Endothelial cell of umbilical vein (primary cell): Measurements from ENCODE around the gene PUS1. TPM values are rescaled to one million over a fixed set of nuclear protein-coding genes. Genes with fewer than 3 reads are reported as not detected.

Experiments
- BruUV-seq: library from RNA; stranded (reverse); fragments of 400-500 nt; replicated peaks from 2 replicates; lab custom pipeline; 2021; lab: Mats Ljungman, UMichigan
- CTCF ChIA-PET: fragments of 300-600, 350-600 bp; sonication (Branson Sonifier 250); formaldehyde crosslinking; loops from one replicate; lab custom pipeline; 2021; ENCODE audit warnings: antibody characterized with exemption, inconsistent platforms; lab: Charles Lee
- POLR2A ChIA-PET: fragments of 300-600, 350-600 bp; sonication (Branson Sonifier 250); formaldehyde crosslinking; loops from one replicate; lab custom pipeline; 2021; ENCODE audit warnings: antibody characterized with exemption, inconsistent platforms; lab: Charles Lee
- DNase-seq: peaks from one replicate; pipeline ENCODE4 v3.0.0-alpha.2; 2011; ENCODE audit warnings: low read depth, low spot score
- FAIRE-seq: peaks from 2 replicates; lab custom pipeline; 2011; peaks lifted over from hg19 to GRCh38; lab: Jason Lieb, UNC
- H2AFZ ChIP-seq: 2 replicates; pipeline ENCODE4 v1.6.0; 2012; ENCODE audit warnings: low read depth, low read length, control low read depth, inconsistent platforms
- H3K27ac ChIP-seq: 2 replicates; pipeline ENCODE4 v1.5.1; 2011; ENCODE audit warnings: low read depth, mild to moderate bottlenecking, control low read depth, low read length, moderate library complexity; ENCODE audit not compliant: insufficient read depth
- H3K27me3 ChIP-seq, 2 experiments: 2 replicates each; pipeline versions ENCODE4 v1.6.0 to v1.6.1; 2011; ENCODE audit warnings: low read length in 2 of 2, mixed read lengths in 1 of 2; ENCODE audit not compliant: control insufficient read depth in 2 of 2, insufficient read depth in 2 of 2
- H3K36me3 ChIP-seq, 2 experiments: 2 replicates in 1 of 2; 3 replicates in 1 of 2; pipeline ENCODE4 v1.5.1; 2011; ENCODE audit warnings: low read length in 2 of 2, mild to moderate bottlenecking in 1 of 2, moderate library complexity in 1 of 2; ENCODE audit not compliant: control insufficient read depth in 2 of 2, insufficient read depth in 2 of 2; ENCODE audit errors: extremely low read depth in 1 of 2
- H3K4me1 ChIP-seq: 3 replicates; pipeline ENCODE4 v1.5.1; 2011; ENCODE audit warnings: mild to moderate bottlenecking, low read length; ENCODE audit not compliant: control insufficient read depth, insufficient read depth; ENCODE audit errors: extremely low read depth
- H3K4me2 ChIP-seq: 2 replicates; pipeline ENCODE4 v1.6.1; 2011; ENCODE audit warnings: low read length, control low read depth, mixed read lengths; ENCODE audit not compliant: insufficient read depth
- H3K4me3 ChIP-seq, 3 experiments: fragments of 200-600 bp in 1 of 3; sonication (generic), shearing (Covaris generic) in 1 of 3; replicated peaks in 1 of 3; 2 replicates each; pipeline ENCODE4 v1.5.1; 2011 to 2016; ENCODE audit warnings: control low read depth in 3 of 3, low read length in 3 of 3, mild to moderate bottlenecking in 2 of 3, inconsistent platforms in 1 of 3, low read depth in 1 of 3, moderate library complexity in 1 of 3; ENCODE audit not compliant: insufficient read depth in 1 of 3
- H3K79me2 ChIP-seq: 2 replicates; pipeline ENCODE4 v1.6.0; 2012; ENCODE audit warnings: low read length, inconsistent platforms; ENCODE audit not compliant: control insufficient read depth, insufficient read depth
- H3K9ac ChIP-seq: replicated peaks from 2 replicates; pipeline ENCODE3; 2011; ENCODE audit warnings: low read length, control low read depth; ENCODE audit not compliant: insufficient read depth; ENCODE audit errors: extremely low read depth
- H3K9me1 ChIP-seq: replicated peaks from 3 replicates; pipeline ENCODE4 v1.6.0; 2011; ENCODE audit warnings: mild to moderate bottlenecking, low read length; ENCODE audit not compliant: control insufficient read depth, insufficient read depth; ENCODE audit errors: extremely low read depth
- H3K9me3 ChIP-seq: replicated peaks from 2 replicates; pipeline ENCODE4 v1.5.1; 2012; ENCODE audit warnings: low read length, inconsistent platforms; ENCODE audit not compliant: control insufficient read depth, insufficient read depth
- H4K20me1 ChIP-seq: replicated peaks from 2 replicates; pipeline ENCODE3; 2011; ENCODE audit warnings: mild to moderate bottlenecking, low read length; ENCODE audit not compliant: control insufficient read depth, insufficient read depth; ENCODE audit errors: extremely low read depth
- EZH2 ChIP-seq: IDR thresholded peaks from 2 replicates; pipeline ENCODE4 v1.6.1; 2012; ENCODE audit warnings: borderline replicate concordance, low read depth, mild to moderate bottlenecking, moderate library complexity, low read length, inconsistent platforms; ENCODE audit not compliant: severe bottlenecking
- FOS ChIP-seq: IDR thresholded peaks from 2 replicates; pipeline ENCODE4 v1.6.1; 2011; ENCODE audit warnings: mild to moderate bottlenecking, low read length, moderate library complexity, borderline replicate concordance; ENCODE audit not compliant: insufficient read depth
- GATA2 ChIP-seq: IDR thresholded peaks from 2 replicates; pipeline ENCODE4 v1.7.0; 2011; ENCODE audit warnings: low read depth, mild to moderate bottlenecking, moderate library complexity, mixed read lengths, low read length; ENCODE audit not compliant: insufficient read length, insufficient read depth
- JUN ChIP-seq: IDR thresholded peaks from 2 replicates; pipeline ENCODE4 v1.6.1; 2011; ENCODE audit warnings: borderline replicate concordance, low read depth; ENCODE audit not compliant: insufficient read length, insufficient read depth
- MAX ChIP-seq: IDR thresholded peaks from 2 replicates; pipeline ENCODE4 v1.6.1; 2011; ENCODE audit not compliant: insufficient read depth, insufficient read length
- MYC ChIP-seq: IDR thresholded peaks from one replicate; pipeline ENCODE4 v1.6.1; 2011; ENCODE audit warnings: mild to moderate bottlenecking, low read depth, low read length
- POLR2A ChIP-seq: IDR thresholded peaks from 2 replicates; pipeline ENCODE4 v1.6.1; 2012; ENCODE audit warnings: low read depth, mild to moderate bottlenecking, control low read depth, low read length
- POLR2AphosphoS5 ChIP-seq: IDR thresholded peaks from 2 replicates; pipeline ENCODE4 v1.6.1; 2012; ENCODE audit warnings: low read depth, mild to moderate bottlenecking, control low read depth, low read length, moderate library complexity; ENCODE audit not compliant: insufficient read depth
- dilution Hi-C: fragments of 300-500 bp; cut with MboI; formaldehyde crosslinking; loops from one replicate; pipeline ENCODE4 v1.15.0; 2019; ENCODE audit warnings: low sequenced_read_pairs; ENCODE audit not compliant: extremely low pct_ligation_motif_present
- intact Hi-C: fragments of 100-400 bp; cut with micrococcal nuclease; formaldehyde crosslinking; loops from one replicate; pipeline ENCODE4 v1.10.0; 2022
- polyA plus RNA-seq, 4 experiments: library from polyadenylated mRNA; depleted of rRNA in 3 of 4; stranded (reverse) in 3 of 4; unstranded in 1 of 4; fragments of >200 nt; gene quantifications; 2 replicates each; pipeline versions ENCODE4 v1.2.1 to v1.2.3, GENCODE V29; 2011 to 2012; ENCODE audit warnings: missing spikeins in 1 of 4
- total RNA-seq: library from RNA; stranded (reverse); gene quantifications from 2 replicates; pipeline ENCODE4 v1.2.3, GENCODE V29; 2021
- TF ChIP-seq, protein P1 (sequence below), 2 donors: IDR thresholded peaks; 1 replicate in 1 of 2; 2 replicates in 1 of 2; pipeline ENCODE4 v1.5.1; 2011; ENCODE audit warnings: low read length in 2 of 2, mild to moderate bottlenecking in 2 of 2, moderate library complexity in 2 of 2, control low read depth in 1 of 2, inconsistent platforms in 1 of 2, low read depth in 1 of 2; ENCODE audit not compliant: insufficient read depth in 1 of 2; ENCODE audit errors: extremely low read depth in 1 of 2

Gene PUS1
- total and polyA plus RNA-seq, 2 donors (not counting 3 experiments of a cell fraction or from before 2014, with no cell fraction given): 33.9 to 52.2 TPM

- Histone ChIP-seq H3K36me3 (peaks cover 0 to 5% of the 10 kb centered on the region in 2 experiments), H4K20me1 (no peaks in the 10 kb centered on the region), H3K9ac (no peak overlapping the region), H3K79me2 (no peaks in the 10 kb centered on the region), H3K27ac (no peak overlapping the region), H3K9me3 (no peaks in the 10 kb centered on the region), H3K9me1 (no peaks in the 10 kb centered on the region), H2AFZ (no peak overlapping the region), H3K4me3 (no peak overlapping the region), H3K27me3 (no peaks in the 10 kb centered on the region), H3K4me2 (no peak overlapping the region), H3K4me1 (no peaks in the 10 kb centered on the region)
- intact Hi-C loops: no loop called here
- CTCF ChIA-PET: no interaction called here
- FAIRE-seq: no peak
- dilution Hi-C loops: no loop called here
- POLR2A ChIA-PET: no interaction called here
- TF ChIP-seq, protein P1, sequence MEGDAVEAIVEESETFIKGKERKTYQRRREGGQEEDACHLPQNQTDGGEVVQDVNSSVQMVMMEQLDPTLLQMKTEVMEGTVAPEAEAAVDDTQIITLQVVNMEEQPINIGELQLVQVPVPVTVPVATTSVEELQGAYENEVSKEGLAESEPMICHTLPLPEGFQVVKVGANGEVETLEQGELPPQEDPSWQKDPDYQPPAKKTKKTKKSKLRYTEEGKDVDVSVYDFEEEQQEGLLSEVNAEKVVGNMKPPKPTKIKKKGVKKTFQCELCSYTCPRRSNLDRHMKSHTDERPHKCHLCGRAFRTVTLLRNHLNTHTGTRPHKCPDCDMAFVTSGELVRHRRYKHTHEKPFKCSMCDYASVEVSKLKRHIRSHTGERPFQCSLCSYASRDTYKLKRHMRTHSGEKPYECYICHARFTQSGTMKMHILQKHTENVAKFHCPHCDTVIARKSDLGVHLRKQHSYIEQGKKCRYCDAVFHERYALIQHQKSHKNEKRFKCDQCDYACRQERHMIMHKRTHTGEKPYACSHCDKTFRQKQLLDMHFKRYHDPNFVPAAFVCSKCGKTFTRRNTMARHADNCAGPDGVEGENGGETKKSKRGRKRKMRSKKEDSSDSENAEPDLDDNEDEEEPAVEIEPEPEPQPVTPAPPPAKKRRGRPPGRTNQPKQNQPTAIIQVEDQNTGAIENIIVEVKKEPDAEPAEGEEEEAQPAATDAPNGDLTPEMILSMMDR (IDR thresholded peaks at IDR 0.05; ENCODE audit: extremely low read depth in 1 of 2, insufficient read depth in 1 of 2, low read depth in 1 of 2, low read length in 2 of 2): no peak
- TF ChIP-seq POLR2A (no peak), FOS (no peak), JUN (no peak), POLR2AphosphoS5 (no peak), GATA2 (no peak), MAX (no peak), MYC (no peak), EZH2 (no peak)
- DNase-seq: no peak
- BruUV-seq: no TSS peak
Observed at GRCh38 chr12:131904346-131904745, 24.7 kb upstream of the PUS1 start.
